Neutrophil (primary cell): Measurements from ENCODE around the gene SMPD3.

Source experiments
- H3K27ac ChIP-seq: fragments of 200-600 bp; sonication (generic); 2 replicates; pipeline ENCODE4 v1.5.1; 2016; ENCODE audit warnings: mild to moderate bottlenecking, moderate library complexity
- H3K27me3 ChIP-seq: fragments of 200-600 bp; sonication (generic); 2 replicates; pipeline ENCODE4 v1.6.0; 2016; ENCODE audit warnings: mild to moderate bottlenecking
- H3K36me3 ChIP-seq: fragments of 200-600 bp; sonication (generic); 2 replicates; pipeline ENCODE4 v1.5.1; 2017
- H3K4me1 ChIP-seq, 2 experiments: fragments of 200-600 bp in 1 of 2; sonication (generic) in 1 of 2; 1 replicate in 1 of 2; 2 replicates in 1 of 2; pipeline versions ENCODE4 v1.5.1 to v1.6.1; 2013 to 2016; ENCODE audit warnings: low read depth in 1 of 2, low read length in 1 of 2, mild to moderate bottlenecking in 1 of 2, moderate library complexity in 1 of 2; ENCODE audit not compliant: control insufficient read depth in 1 of 2, insufficient read depth in 1 of 2
- H3K4me3 ChIP-seq, 2 experiments: fragments of 200-600 bp in 1 of 2; sonication (generic) in 1 of 2; 1 replicate in 1 of 2; 2 replicates in 1 of 2; pipeline ENCODE4 v1.5.1; 2013 to 2016; ENCODE audit warnings: low read depth in 1 of 2, low read length in 1 of 2, mild to moderate bottlenecking in 1 of 2, moderate library complexity in 1 of 2
- H3K9me3 ChIP-seq: fragments of 200-600 bp; sonication (generic); 2 replicates; pipeline ENCODE4 v1.5.1; 2016
- CTCF ChIP-seq: fragments of 200-600 bp; sonication (generic); IDR thresholded peaks from 2 replicates; pipeline ENCODE4 v1.5.1; 2016; ENCODE audit warnings: antibody characterized with exemption

Gene SMPD3

DNA sequence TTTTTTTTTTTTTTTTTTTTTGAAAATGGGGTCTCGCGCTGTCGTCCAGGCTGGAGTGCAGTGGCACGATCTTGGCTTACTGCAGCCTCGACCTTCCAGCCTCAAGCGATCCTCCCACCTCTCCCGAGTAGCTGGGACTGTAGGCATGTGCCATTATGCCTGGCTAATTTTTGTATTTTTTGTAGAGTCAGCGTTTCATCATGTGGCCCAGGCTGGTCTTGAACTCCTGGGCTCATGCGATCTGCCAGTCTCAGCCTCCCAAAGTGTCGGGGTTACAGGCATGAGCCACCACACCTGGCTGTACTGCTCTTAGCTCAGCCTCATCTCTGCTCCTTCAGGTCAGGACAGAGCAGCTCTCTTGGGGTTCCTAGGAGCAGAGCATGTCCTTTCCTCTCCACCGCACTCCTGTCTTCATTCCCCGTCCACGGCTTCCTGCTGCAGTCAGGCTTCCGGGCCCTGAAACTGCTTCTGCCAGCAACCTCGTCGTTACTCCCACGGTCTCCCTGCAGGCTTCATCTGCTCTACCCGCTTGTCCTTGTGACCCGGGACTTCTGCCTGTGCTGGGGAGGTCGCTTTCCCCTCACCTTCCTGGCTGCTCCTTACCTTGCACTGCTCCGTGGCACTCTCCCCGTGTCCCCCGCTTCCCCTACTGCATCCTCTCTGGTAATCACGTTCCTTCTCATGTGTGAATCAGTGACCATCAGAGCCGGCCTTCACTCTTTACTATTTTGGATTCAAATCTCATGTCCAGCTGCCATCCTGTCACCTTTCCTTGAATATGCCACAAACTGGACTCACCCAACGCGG, 99.5 kb downstream of the SMPD3 start:
- Histone ChIP-seq H3K27ac (no peak overlapping the region), H3K9me3 (no peaks in the 10 kb centered on the region), H3K4me3 (no peak overlapping the region), H3K4me1 (no peaks in the 10 kb centered on the region), H3K36me3 (peaks cover 81% of the 10 kb centered on the region), H3K27me3 (no peaks in the 10 kb centered on the region)
- no peak for TF ChIP-seq CTCF

DNA sequence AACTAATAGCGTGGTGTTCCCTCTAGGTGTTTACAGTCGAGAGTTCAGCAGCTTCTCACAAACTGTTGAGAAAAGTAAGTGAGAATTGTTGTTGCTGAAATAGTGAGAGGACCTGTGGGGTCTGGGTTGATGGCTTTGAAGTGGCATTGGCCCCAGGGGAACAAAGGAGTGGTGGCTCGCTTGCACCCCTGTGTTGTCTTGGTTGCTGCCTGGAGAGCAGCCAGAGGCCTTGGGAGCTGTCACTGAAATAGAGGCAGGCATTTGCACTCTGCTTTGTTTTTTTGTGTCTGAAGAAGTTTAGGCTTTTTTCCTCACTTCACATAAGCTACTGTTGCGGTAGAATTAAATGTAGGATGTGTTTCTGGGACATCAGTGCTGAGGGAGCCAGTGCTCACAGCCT, 100.7 kb downstream of the SMPD3 start:
- Histone ChIP-seq H3K27me3 (no peaks in the 10 kb centered on the region), H3K4me1 (no peaks in the 10 kb centered on the region), H3K9me3 (no peaks in the 10 kb centered on the region), H3K27ac (no peak overlapping the region), H3K4me3 (no peak overlapping the region), H3K36me3 (peaks cover 73% of the 10 kb centered on the region)
- TF ChIP-seq CTCF, result no peak

- Histone ChIP-seq H3K4me1 (no peaks in the 10 kb centered on the region), H3K27me3 (no peaks in the 10 kb centered on the region), H3K27ac (no peak overlapping the region), H3K36me3 (peaks cover 74% of the 10 kb centered on the region), H3K4me3 (no peak overlapping the region), H3K9me3 (no peaks in the 10 kb centered on the region)
- no peak for TF ChIP-seq CTCF
Observed at GRCh38 chr16:68346892-68347480, 101.3 kb downstream of the SMPD3 start.

DNA sequence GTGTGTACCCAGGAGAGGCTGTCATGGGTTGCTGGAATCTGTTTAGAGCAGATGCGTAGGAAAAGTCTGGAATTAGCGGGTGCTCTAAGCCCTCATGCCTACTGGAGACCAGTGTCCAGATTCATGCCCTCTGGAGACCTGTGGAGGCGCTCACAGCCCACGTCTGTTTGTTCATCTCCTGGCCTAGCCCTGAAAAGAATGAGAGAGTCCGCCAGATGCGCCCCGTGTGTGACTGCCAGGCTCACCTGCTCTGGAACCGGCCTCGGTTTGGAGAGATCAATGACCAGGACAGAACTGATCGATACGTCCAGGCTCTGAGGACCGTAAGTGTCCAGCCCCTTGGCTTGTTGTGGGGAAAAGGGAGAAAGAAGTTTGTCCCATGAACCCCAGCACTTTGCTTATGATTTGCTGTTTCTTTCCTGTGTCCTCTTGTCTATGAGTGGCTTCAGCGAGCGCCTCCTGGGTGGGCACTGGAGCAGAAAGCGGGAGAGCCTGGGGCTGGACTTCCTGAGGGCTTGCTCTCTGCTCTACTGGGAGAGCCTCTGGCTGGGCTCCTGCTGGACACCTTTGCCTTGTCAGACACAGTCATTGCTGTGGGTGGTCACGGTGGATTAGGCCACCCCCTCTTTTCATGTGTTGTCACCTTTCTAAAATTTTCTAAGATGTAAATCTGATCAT, 102.2 kb downstream of the SMPD3 start:
- H3K27me3 ChIP-seq, result no peaks in the 10 kb centered on the region
- no peaks in the 10 kb centered on the region for H3K9me3 ChIP-seq
- H3K4me1 ChIP-seq, result no peaks in the 10 kb centered on the region
- H3K36me3 ChIP-seq, result peaks cover 74% of the 10 kb centered on the region
- H3K27ac ChIP-seq, result no peak overlapping the region
- H3K4me3 ChIP-seq, result no peak overlapping the region
- no peak for TF ChIP-seq CTCF

GRCh38 chr16:68345351-68345810, 102.9 kb downstream of the SMPD3 start:
- H3K27me3 ChIP-seq, result no peaks in the 10 kb centered on the region
- H3K4me1 ChIP-seq, result no peaks in the 10 kb centered on the region
- H3K36me3 ChIP-seq, result peaks cover 80% of the 10 kb centered on the region
- TF ChIP-seq CTCF, result no peak
- no peak overlapping the region for H3K4me3 ChIP-seq
- no peak overlapping the region for H3K27ac ChIP-seq
- H3K9me3 ChIP-seq, result no peaks in the 10 kb centered on the region
